ENCODE data around the gene STX10. TPM values are rescaled to one million over a fixed set of nuclear protein-coding genes. Genes with fewer than 3 reads are reported as not detected.

STX10 gene
- total and polyA plus RNA-seq, 9 of the 15 experiments (the other 6 are each of a cell fraction or from before 2014, with no cell fraction given): 0.51 to 66.3 (median 31.0) TPM

DNA sequence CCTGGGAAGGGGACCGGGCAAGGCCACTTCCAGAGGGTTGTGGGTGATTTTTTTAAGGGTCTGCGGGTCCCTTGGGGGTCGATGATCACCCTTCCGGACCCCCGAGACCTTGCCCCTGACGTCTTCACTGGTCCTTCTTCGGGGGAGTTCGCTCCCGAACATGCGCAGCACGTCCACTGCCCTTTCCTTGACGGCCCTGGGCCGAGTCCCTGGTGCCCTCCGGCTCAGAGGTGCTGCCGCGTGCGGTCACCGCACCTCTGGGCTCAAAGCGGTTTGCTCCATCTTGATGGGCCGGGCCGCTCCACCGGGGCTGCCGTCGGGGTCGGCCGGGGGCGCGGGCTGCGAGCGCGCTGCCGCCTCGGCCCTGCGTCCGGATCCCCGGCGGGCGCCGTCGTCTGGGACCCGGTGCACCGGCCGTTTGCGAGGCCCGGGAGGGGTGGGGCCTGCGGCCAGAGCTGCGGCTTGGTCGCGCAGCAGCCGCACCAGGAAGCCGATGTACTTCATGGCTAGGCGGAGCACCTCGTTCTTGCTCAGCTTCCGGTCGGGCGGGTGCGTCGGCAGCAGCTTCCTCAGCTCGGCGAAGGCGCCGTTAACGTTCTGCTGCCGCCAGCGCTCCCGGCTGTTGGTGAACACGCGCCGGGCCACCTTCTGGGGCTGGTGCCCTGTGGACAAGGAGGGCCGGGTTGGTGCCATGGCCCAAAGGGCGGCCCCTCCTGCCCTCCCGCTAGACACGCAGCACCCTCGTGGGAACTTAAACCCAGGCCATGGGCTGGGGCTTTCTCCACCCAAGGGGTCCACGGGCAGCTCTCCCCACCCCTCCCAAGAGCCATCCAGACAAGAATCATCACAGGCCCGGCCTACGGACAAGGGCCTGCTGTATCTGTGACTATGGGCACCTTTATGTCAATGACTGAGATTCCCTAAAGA, 50.8 kb downstream of the STX10 start (continued):
- TF ChIP-seq NFIC (IDR thresholded peaks at IDR 0.05) (no peak), CBFA2T2 (conservative IDR thresholded peaks at IDR 0.05) (no peak), TAF1 (IDR thresholded peaks at IDR 0.05; ENCODE audit: control insufficient read depth, extremely low read depth, insufficient read depth, low read length, severe bottlenecking) (peak; percentile 60), ZNF23 (CRISPR knock-in tag; IDR thresholded peaks at IDR 0.05) (no peak), RBM39 (optimal IDR thresholded peaks at IDR 0.05; ENCODE audit: low read depth, low read length) (no peak), CEBPB (tag; IDR thresholded peaks at IDR 0.05) (no peak), SIRT6 (IDR thresholded peaks at IDR 0.05; ENCODE audit: low read depth, low read length) (no peak), HNRNPL (IDR thresholded peaks at IDR 0.05; ENCODE audit: low read depth, low read length) (peak; percentile 87; the same call in 1 of the 2 replicates), BDP1 (IDR thresholded peaks at IDR 0.05; ENCODE audit: insufficient read depth, insufficient read length) (no peak), HLTF (IDR thresholded peaks at IDR 0.05) (no peak), PHF8 (IDR thresholded peaks at IDR 0.05; ENCODE audit: borderline replicate concordance, low read length) (peak; percentile 26; the same call in 1 of the 2 replicates), ZNF232 (CRISPR knock-in tag; IDR thresholded peaks at IDR 0.05) (no peak), MAFF (IDR thresholded peaks at IDR 0.05; ENCODE audit: low read length) (no peak), RHOXF2B (CRISPR knock-in tag; conservative IDR thresholded peaks at IDR 0.05) (0 out of 2 replicates have a peak, but pooled peaks have one; percentile 60), ZNF12 (CRISPR knock-in tag; IDR thresholded peaks at IDR 0.05) (peak; percentile 89; the same call in 1 of the 2 replicates), HDAC3 (IDR thresholded peaks at IDR 0.05; ENCODE audit: borderline replicate concordance, partially characterized antibody) (no peak), FOXA3 (CRISPR knock-in tag; conservative IDR thresholded peaks at IDR 0.05 in 1 of 2, IDR thresholded peaks at IDR 0.05 in 1 of 2) (no peak), GTF2F1 (IDR thresholded peaks at IDR 0.05; ENCODE audit: low read depth, low read length) (no peak), BRD4 (IDR thresholded peaks at IDR 0.05) (no peak), ATF4 (CRISPR knock-in tag; IDR thresholded peaks at IDR 0.05) (no peak), ZNF175 (CRISPR knock-in tag; IDR thresholded peaks at IDR 0.05; ENCODE audit: low read depth) (no peak; the same call in 1 of the 2 replicates), ZNF583 (CRISPR knock-in tag; IDR thresholded peaks at IDR 0.05) (peak; percentile 31; the same call in 1 of the 2 replicates), THAP7 (CRISPR knock-in tag; IDR thresholded peaks at IDR 0.05) (0 out of 2 replicates have a peak, but pooled peaks have one; percentile 69), NR3C1 (CRISPR knock-in tag; IDR thresholded peaks at IDR 0.05) (no peak), L3MBTL2 (IDR thresholded peaks at IDR 0.05) (peak; percentile 97), POLR2AphosphoS2 (IDR thresholded peaks at IDR 0.05; ENCODE audit: low read length) (peak; percentile 89)
- TF ChIP-seq, protein P1, sequence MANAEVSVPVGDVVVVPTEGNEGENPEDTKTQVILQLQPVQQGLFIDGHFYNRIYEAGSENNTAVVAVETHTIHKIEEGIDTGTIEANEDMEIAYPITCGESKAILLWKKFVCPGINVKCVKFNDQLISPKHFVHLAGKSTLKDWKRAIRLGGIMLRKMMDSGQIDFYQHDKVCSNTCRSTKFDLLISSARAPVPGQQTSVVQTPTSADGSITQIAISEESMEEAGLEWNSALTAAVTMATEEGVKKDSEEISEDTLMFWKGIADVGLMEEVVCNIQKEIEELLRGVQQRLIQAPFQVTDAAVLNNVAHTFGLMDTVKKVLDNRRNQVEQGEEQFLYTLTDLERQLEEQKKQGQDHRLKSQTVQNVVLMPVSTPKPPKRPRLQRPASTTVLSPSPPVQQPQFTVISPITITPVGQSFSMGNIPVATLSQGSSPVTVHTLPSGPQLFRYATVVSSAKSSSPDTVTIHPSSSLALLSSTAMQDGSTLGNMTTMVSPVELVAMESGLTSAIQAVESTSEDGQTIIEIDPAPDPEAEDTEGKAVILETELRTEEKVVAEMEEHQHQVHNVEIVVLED (CRISPR knock-in tag; IDR thresholded peaks at IDR 0.05): no peak

All from K562 (cell line).